ENCODE measurements around the gene ZC2HC1C.

DNA sequence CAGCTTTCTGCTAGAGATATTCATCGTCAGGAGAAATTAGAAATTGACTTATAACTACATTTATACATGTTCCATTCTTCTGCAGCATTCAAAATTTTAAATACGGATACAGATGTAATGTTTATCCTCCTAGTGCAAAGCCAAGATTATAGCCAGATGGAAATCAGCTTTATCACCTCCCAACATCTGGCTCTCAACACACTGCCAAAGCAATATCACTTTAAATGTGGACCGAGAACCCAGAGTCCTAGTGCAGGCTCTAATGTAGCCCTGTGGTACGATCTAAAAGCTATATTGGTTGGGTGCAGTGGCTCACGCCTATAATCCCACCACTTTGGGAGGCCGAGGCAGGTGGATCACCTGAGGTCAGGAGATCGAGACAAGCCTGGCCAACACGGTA is 24.7 kb upstream of the ZC2HC1C start:
- TF ChIP-seq REST (IDR thresholded peaks at IDR 0.05; ENCODE audit: insufficient read depth in 1 of 2, low read depth in 2 of 2, low read length in 1 of 2) (no peak), CTCF (IDR thresholded peaks at IDR 0.05) (no peak), SIN3A (IDR thresholded peaks at IDR 0.05; ENCODE audit: borderline replicate concordance, insufficient read depth, low read depth, low read length) (no peak)

All from Panc1 (cell line).